Measurements from ENCODE around the gene PPM1M. TPM values are rescaled to one million over a fixed set of nuclear protein-coding genes. Genes with fewer than 3 reads are reported as not detected.

PPM1M gene
- polyA plus RNA-seq (ENCODE audit: insufficient read length) = 16.6 TPM
- long read RNA-seq, donor 1, partial matches to known transcripts = 0 of 5 reads
- long read RNA-seq, donor 1, other reads (novel, unspliced or antisense) = 0 of 5 reads
- long read RNA-seq, donor 2 = 0 reads
- long read RNA-seq, donor 3 = 0 reads
- long read RNA-seq, donor 4, partial matches to known transcripts = 0 of 1 reads
- long read RNA-seq, donor 4, other reads (novel, unspliced or antisense) = 0 of 1 reads
- long read RNA-seq, donor 5, partial matches to known transcripts = 0 of 1 reads
- long read RNA-seq, donor 5, other reads (novel, unspliced or antisense) = 0 of 1 reads
- long read RNA-seq, donor 6, transcript PPM1M-202 (10 exons, 2,193 nt) = major isoform, 5 of 5 reads
- long read RNA-seq, donor 6, partial matches to known transcripts = 0 of 5 reads
- long read RNA-seq, donor 6, other reads (novel, unspliced or antisense) = 0 of 5 reads
- long read RNA-seq, donor 7, partial matches to known transcripts = 5 of 8 reads
- long read RNA-seq, donor 7, other reads (novel, unspliced or antisense) = 0 of 8 reads
- long read RNA-seq, donor 8 = 0 reads

GRCh38 chr3:52245322-52246263 is at the start of gene PPM1M:
PPM1M (plus strand) TSS chr3:52245759; CDS start chr3:52245825, 66 bp downstream.
- no peak for DNase-seq

GRCh38 chr3:52195823-52196331 is 49.7 kb upstream of the PPM1M start:
- DNase-seq = no peak

- no peak for DNase-seq
These were observed 48.6 kb upstream of the PPM1M start for GRCh38 chr3:52196977-52197376.

GRCh38 chr3:52197499-52197841 is 48.1 kb upstream of the PPM1M start:
- DNase-seq = no peak

GRCh38 chr3:52197842-52198625 is 47.5 kb upstream of the PPM1M start, which contains the start of gene ALAS1:
ALAS1 (plus strand) TSS chr3:52198160; CDS start chr3:52199242, 1,082 bp downstream.
- DNase-seq = peak; percentile 93

GRCh38 chr3:52198643-52199608 is 46.6 kb upstream of the PPM1M start:
- DNase-seq = no peak

- no peak for DNase-seq
These were observed 44.4 kb upstream of the PPM1M start for GRCh38 chr3:52200981-52201679.

GRCh38 chr3:52202384-52203077 is 43.0 kb upstream of the PPM1M start:
- no peak for DNase-seq

GRCh38 chr3:52203701-52204100 is 41.9 kb upstream of the PPM1M start:
- DNase-seq = no peak

- DNase-seq = no peak
These were observed 41.1 kb upstream of the PPM1M start for GRCh38 chr3:52204337-52205073.

- no peak for DNase-seq
These were observed 39.7 kb upstream of the PPM1M start for GRCh38 chr3:52205727-52206372.

GRCh38 chr3:52208556-52208955 is 37.0 kb upstream of the PPM1M start:
- no peak for DNase-seq

GRCh38 chr3:52210037-52210436 is 35.5 kb upstream of the PPM1M start:
- DNase-seq = no peak

- DNase-seq = no peak
These were observed 35.0 kb upstream of the PPM1M start for GRCh38 chr3:52210550-52211046.

GRCh38 chr3:52211268-52211891 is 34.2 kb upstream of the PPM1M start:
- DNase-seq = no peak

GRCh38 chr3:52213005-52213404 is 32.6 kb upstream of the PPM1M start:
- DNase-seq = no peak

GRCh38 chr3:52213901-52214300 is 31.7 kb upstream of the PPM1M start:
- DNase-seq = no peak

Data from left kidney (tissue), 8 donors.